DMS114 treated with DMSO at 0.1 percent for 48 hours (cell line): Measurements from ENCODE around the gene SORBS1.

ENCODE experiments used
- DNase-seq: peaks from one replicate; lab custom pipeline; 2025; ENCODE audit not compliant: unreplicated experiment; lab: John Stamatoyannopoulos, UW

The SORBS1 gene

GRCh38 chr10:95566136-95566535 is 5.0 kb upstream of the SORBS1 start:
- DNase-seq: no peak

GRCh38 chr10:95565336-95565735 is 4.2 kb upstream of the SORBS1 start:
- no peak for DNase-seq

- DNase-seq: no peak
Observed at GRCh38 chr10:95564291-95564690, 3.1 kb upstream of the SORBS1 start.

GRCh38 chr10:95562341-95562965 is 1.3 kb upstream of the SORBS1 start:
- no peak for DNase-seq

- DNase-seq: no peak
Observed at GRCh38 chr10:95561864-95562177, 650 bp upstream of the SORBS1 start.

GRCh38 chr10:95560278-95561176 is 644 bp downstream of the SORBS1 start:
- DNase-seq: no peak

GRCh38 chr10:95559896-95560277 is 1.3 kb downstream of the SORBS1 start:
- DNase-seq: no peak

GRCh38 chr10:95559471-95559870 is 1.7 kb downstream of the SORBS1 start:
- DNase-seq: no peak

GRCh38 chr10:95558593-95559320 is 2.4 kb downstream of the SORBS1 start:
- DNase-seq: no peak

GRCh38 chr10:95556994-95557767 is 4.0 kb downstream of the SORBS1 start:
- DNase-seq: no peak

GRCh38 chr10:95553674-95554073 is 7.5 kb downstream of the SORBS1 start:
- DNase-seq: no peak

- DNase-seq: no peak
Observed at GRCh38 chr10:95552679-95553342, 8.4 kb downstream of the SORBS1 start.

GRCh38 chr10:95550073-95550672 is 11.0 kb downstream of the SORBS1 start:
- no peak for DNase-seq

- no peak for DNase-seq
Observed at GRCh38 chr10:95547791-95548435, 13.3 kb downstream of the SORBS1 start.

- DNase-seq: no peak
Observed at GRCh38 chr10:95547197-95547596, 14.0 kb downstream of the SORBS1 start.

- no peak for DNase-seq
Observed at GRCh38 chr10:95545981-95546380, 15.2 kb downstream of the SORBS1 start.

GRCh38 chr10:95544783-95545500 is 16.2 kb downstream of the SORBS1 start:
- no peak for DNase-seq

- no peak for DNase-seq
Observed at GRCh38 chr10:95543459-95543858, 17.7 kb downstream of the SORBS1 start.

- no peak for DNase-seq
Observed at GRCh38 chr10:95542761-95543160, 18.4 kb downstream of the SORBS1 start.
